Coronary artery (tissue), 2 donors: Measurements from ENCODE around the gene SMAP1.

Experiments
- DNase-seq: peaks from one replicate; pipeline ENCODE4 v3.0.0-alpha.2; 2017; ENCODE audit warnings: low spot score
- H3K27ac ChIP-seq, 2 donors: fragments of 200-600 bp; sonication (generic); one replicate each; pipeline ENCODE4 v1.5.1; 2016 to 2019
- H3K4me3 ChIP-seq: fragments of 200-600 bp; sonication (generic); 2 replicates; pipeline ENCODE4 v1.5.1; 2016; ENCODE audit warnings: mild to moderate bottlenecking, moderate library complexity
- CTCF ChIP-seq: fragments of 200-600 bp; sonication (generic); IDR thresholded peaks from one replicate; pipeline ENCODE4 v1.5.1; 2019; ENCODE audit warnings: antibody characterized with exemption

Gene SMAP1

GRCh38 chr6:70709826-70710225 is 42.1 kb downstream of the SMAP1 start:
- no peak for DNase-seq
- no peak overlapping the region for H3K4me3 ChIP-seq
- no peak for TF ChIP-seq CTCF
- no peak overlapping the region for H3K27ac ChIP-seq

GRCh38 chr6:70714716-70715257 is 47.1 kb downstream of the SMAP1 start:
- no peak overlapping the region for H3K27ac ChIP-seq
- TF ChIP-seq CTCF, result no peak
- no peak for DNase-seq
- H3K4me3 ChIP-seq, result no peak overlapping the region

GRCh38 chr6:70717038-70717801 is 49.5 kb downstream of the SMAP1 start:
- no peak for DNase-seq
- TF ChIP-seq CTCF, result no peak
- Histone ChIP-seq H3K27ac (no peak overlapping the region), H3K4me3 (no peak overlapping the region)

- no peak overlapping the region for H3K4me3 ChIP-seq
- H3K27ac ChIP-seq, result no peak overlapping the region
- DNase-seq, result no peak
- no peak for TF ChIP-seq CTCF
Observed at GRCh38 chr6:70724524-70724923, 56.8 kb downstream of the SMAP1 start.

GRCh38 chr6:70725817-70726415 is 58.2 kb downstream of the SMAP1 start:
- no peak for DNase-seq
- no peak overlapping the region for H3K4me3 ChIP-seq
- H3K27ac ChIP-seq, result no peak overlapping the region
- no peak for TF ChIP-seq CTCF

GRCh38 chr6:70734381-70734780 is 66.7 kb downstream of the SMAP1 start:
- Histone ChIP-seq H3K4me3 (no peak overlapping the region), H3K27ac (no peak overlapping the region)
- no peak for DNase-seq
- TF ChIP-seq CTCF, result no peak

GRCh38 chr6:70734979-70735378 is 67.3 kb downstream of the SMAP1 start:
- Histone ChIP-seq H3K4me3 (no peak overlapping the region), H3K27ac (no peak overlapping the region)
- no peak for DNase-seq
- TF ChIP-seq CTCF, result no peak
